Cardiac muscle cell (in vitro differentiated cells and primary cell): ENCODE measurements around the gene SERPINA5. TPM values are rescaled to one million over a fixed set of nuclear protein-coding genes. Genes with fewer than 3 reads are reported as not detected.

Experiments
- DNase-seq, 2 donors: peaks; one replicate each; pipeline versions ENCODE4 v3.0.0 to v3.0.0-alpha.2; 2010 to 2017; ENCODE audit warnings: low read depth in 1 of 2, low spot score in 1 of 2
- H3K27ac ChIP-seq: fragments of 200-600 bp; sonication (generic); 2 replicates; pipeline ENCODE4 v1.5.1; 2016
- H3K27me3 ChIP-seq: fragments of 200-600 bp; sonication (generic); 2 replicates; pipeline ENCODE4 v1.6.0; 2016; ENCODE audit warnings: control low read depth
- H3K36me3 ChIP-seq: fragments of 200-600 bp; sonication (generic); 2 replicates; pipeline ENCODE4 v1.5.1; 2016; ENCODE audit warnings: control low read depth
- H3K4me1 ChIP-seq: fragments of 200-600 bp; sonication (generic); 2 replicates; pipeline ENCODE4 v1.8.1; 2017; ENCODE audit warnings: low read depth, mild to moderate bottlenecking, mixed run types
- H3K4me3 ChIP-seq: fragments of 200-600 bp; sonication (generic); 2 replicates; pipeline ENCODE4 v1.5.1; 2016; ENCODE audit warnings: mild to moderate bottlenecking
- H3K9me3 ChIP-seq: fragments of 200-600 bp; sonication (generic); 2 replicates; pipeline ENCODE4 v1.5.1; 2017; ENCODE audit warnings: low read depth, mild to moderate bottlenecking, control low read depth
- CTCF ChIP-seq: IDR thresholded peaks from 2 replicates; pipeline ENCODE4 v1.5.1; 2012; ENCODE audit warnings: low read depth, mild to moderate bottlenecking, low read length
- polyA plus RNA-seq: library from polyadenylated mRNA; unstranded; fragments of >200 nt; fragmentation: Nextera tagmentation; extraction: Ambion mirVana; gene quantifications from 2 replicates; pipeline ENCODE4 v1.2.1, GENCODE V29; 2016
- total RNA-seq: library from RNA; depleted of rRNA; stranded (reverse); fragments of >200 nt; gene quantifications from 2 replicates; pipeline ENCODE4 v1.2.3, GENCODE V29; 2016

The SERPINA5 gene
- total and polyA plus RNA-seq, 2 experiments from 2014 or later: not detected

GRCh38 chr14:94558842-94559241, 22.4 kb upstream of the SERPINA5 start:
- Histone ChIP-seq H3K4me3 (no peak overlapping the region), H3K27ac (no peak overlapping the region), H3K27me3 (no peaks in the 10 kb centered on the region), H3K36me3 (no peaks in the 10 kb centered on the region), H3K4me1 (no peaks in the 10 kb centered on the region), H3K9me3 (no peaks in the 10 kb centered on the region)
- TF ChIP-seq CTCF: peak; percentile 13
- no peak for DNase-seq

- Histone ChIP-seq H3K4me3 (no peak overlapping the region), H3K36me3 (no peaks in the 10 kb centered on the region), H3K9me3 (no peaks in the 10 kb centered on the region), H3K27ac (no peak overlapping the region), H3K27me3 (no peaks in the 10 kb centered on the region), H3K4me1 (no peaks in the 10 kb centered on the region)
- no peak for TF ChIP-seq CTCF
- no peak for DNase-seq
These were observed 21.5 kb upstream of the SERPINA5 start for GRCh38 chr14:94559638-94560290.

- Histone ChIP-seq H3K4me1 (no peaks in the 10 kb centered on the region), H3K4me3 (no peak overlapping the region), H3K9me3 (no peaks in the 10 kb centered on the region), H3K27ac (no peak overlapping the region), H3K27me3 (no peaks in the 10 kb centered on the region), H3K36me3 (no peaks in the 10 kb centered on the region)
- no peak for TF ChIP-seq CTCF
- no peak for DNase-seq
These were observed 20.9 kb upstream of the SERPINA5 start for GRCh38 chr14:94560291-94560665.

GRCh38 chr14:94560751-94561655, 20.2 kb upstream of the SERPINA5 start, which contains the start of gene SERPINA4:
SERPINA4 (plus strand) TSS chr14:94561442; CDS start chr14:94563483, 2,041 bp downstream.
- no peak for TF ChIP-seq CTCF
- no peak within 1 kb of the TSS for H3K4me3 ChIP-seq
- no peak within 1 kb of the TSS for H3K27ac ChIP-seq
- H3K36me3 ChIP-seq: no peaks in the 10 kb centered on the region
- DNase-seq: no peak
- no peaks in the 10 kb centered on the region for H3K27me3 ChIP-seq
- no peaks in the 10 kb centered on the region for H3K9me3 ChIP-seq
- H3K4me1 ChIP-seq: no peaks in the 10 kb centered on the region

- H3K27ac ChIP-seq: no peak overlapping the region
- H3K36me3 ChIP-seq: no peaks in the 10 kb centered on the region
- no peak overlapping the region for H3K4me3 ChIP-seq
- no peak for DNase-seq
- H3K9me3 ChIP-seq: no peaks in the 10 kb centered on the region
- H3K27me3 ChIP-seq: no peaks in the 10 kb centered on the region
- H3K4me1 ChIP-seq: no peaks in the 10 kb centered on the region
- TF ChIP-seq CTCF: no peak
These were observed 19.6 kb upstream of the SERPINA5 start for GRCh38 chr14:94561656-94562010.
